Endodermal cell (in vitro differentiated cells): ENCODE results near the gene NPEPPS. TPM values are rescaled to one million over a fixed set of nuclear protein-coding genes. Genes with fewer than 3 reads are reported as not detected.

Source experiments
- DNase-seq: peaks from one replicate; pipeline ENCODE4 v3.0.0-alpha.2; 2017
- H3K27ac ChIP-seq: 2 replicates; pipeline ENCODE4 v1.5.1; 2013; ENCODE audit warnings: mild to moderate bottlenecking, low read depth, low read length, moderate library complexity
- H3K27me3 ChIP-seq: 2 replicates; pipeline ENCODE4 v1.6.1; 2013; ENCODE audit warnings: mild to moderate bottlenecking, low read length, moderate library complexity; ENCODE audit not compliant: insufficient read depth, control insufficient read depth, poor library complexity, severe bottlenecking
- H3K36me3 ChIP-seq: 2 replicates; pipeline ENCODE4 v1.7.0; 2013; ENCODE audit warnings: mild to moderate bottlenecking, low read length, moderate library complexity; ENCODE audit not compliant: control insufficient read depth, insufficient read depth
- H3K4me1 ChIP-seq: one replicate; pipeline ENCODE4 v1.7.0; 2013; ENCODE audit warnings: low read length; ENCODE audit not compliant: control insufficient read depth, insufficient read depth
- H3K4me3 ChIP-seq: 2 replicates; pipeline ENCODE4 v1.5.1; 2013; ENCODE audit warnings: mild to moderate bottlenecking, low read length, moderate library complexity
- H3K9ac ChIP-seq: 2 replicates; pipeline ENCODE4 v1.6.1; 2013; ENCODE audit warnings: mild to moderate bottlenecking, low read length, moderate library complexity; ENCODE audit not compliant: poor library complexity, severe bottlenecking; ENCODE audit errors: extremely low read depth
- H3K9me3 ChIP-seq: 2 replicates; pipeline ENCODE4 v1.6.1; 2013; ENCODE audit warnings: mild to moderate bottlenecking, low read length, moderate library complexity; ENCODE audit not compliant: control insufficient read depth
- H3K27ac Mint-ChIP-seq: 2 replicates; pipeline ENCODE4 v1.8.0; 2020; ENCODE audit warnings: mixed read lengths
- H3K27me3 Mint-ChIP-seq: 2 replicates; pipeline ENCODE4 v1.8.0; 2021; ENCODE audit warnings: mild to moderate bottlenecking, mixed read lengths; ENCODE audit not compliant: insufficient read depth
- H3K36me3 Mint-ChIP-seq: 2 replicates; pipeline ENCODE4 v1.8.0; 2020; ENCODE audit warnings: low read depth, mixed read lengths
- H3K4me1 Mint-ChIP-seq: 2 replicates; pipeline ENCODE4 v1.8.0; 2020; ENCODE audit warnings: mixed read lengths
- H3K4me3 Mint-ChIP-seq: 2 replicates; pipeline ENCODE4 v1.8.0; 2020; ENCODE audit warnings: mild to moderate bottlenecking, moderate library complexity, mixed read lengths
- H3K9me3 Mint-ChIP-seq: 2 replicates; pipeline ENCODE4 v1.8.0; 2020; ENCODE audit warnings: mild to moderate bottlenecking, mixed read lengths
- CTCF ChIP-seq: fragments of 200-600 bp; sonication (generic); conservative IDR thresholded peaks from 2 replicates; pipeline ENCODE4 v1.5.0; 2021; ENCODE audit warnings: antibody characterized with exemption, mild to moderate bottlenecking
- WGBS, 2 experiments: methylation state at CpG; one replicate each; pipeline versions ENCODE4 v1.1.5 to v1.1.7; 2013; ENCODE audit warnings: missing lambda C conversion rate in 2 of 2, mixed read lengths in 1 of 2; ENCODE audit not compliant: insufficient coverage in 1 of 2, insufficient read length in 1 of 2; 5-methylcytosine and 5-hydroxymethylcytosine counted together
- total RNA-seq, 2 donors: library from RNA; stranded (reverse); fragmentation: NEBNext Ultra II Directional in 1 of 2; extraction: Animal tissue kit (Norgen Biotek cat#: 25700) in 1 of 2; gene quantifications; 2 replicates in 1 of 2; 3 replicates in 1 of 2; pipeline ENCODE4 v1.2.1, GENCODE V29; 2021

Gene NPEPPS
- total RNA-seq, 2 donors from 2014 or later = 178 to 194 TPM

DNA sequence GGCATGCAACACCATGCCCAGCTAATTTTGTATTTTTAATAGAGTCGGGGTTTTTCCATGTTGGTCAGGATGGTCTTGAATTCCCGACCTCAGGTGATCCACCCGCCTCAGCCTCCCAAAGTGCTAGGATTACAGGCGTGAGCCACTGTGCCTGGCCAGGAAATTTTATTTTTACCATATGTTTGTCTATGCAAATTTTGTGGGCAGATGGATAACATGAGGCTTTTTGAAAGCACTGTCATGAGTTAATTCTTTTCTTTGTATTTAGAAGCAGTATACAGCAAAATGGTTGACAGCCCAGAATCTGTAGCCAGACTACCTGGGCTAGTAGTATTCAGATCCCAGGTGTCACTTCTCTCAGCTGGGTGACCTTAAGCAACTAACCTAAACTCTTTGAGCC is 110.3 kb downstream of the NPEPPS start:
- peaks cover 4% of the 10 kb centered on the region for H3K36me3 ChIP-seq
- no peaks in the 10 kb centered on the region for H3K9me3 ChIP-seq
- H3K27ac Mint-ChIP-seq = no peak overlapping the region
- no peaks in the 10 kb centered on the region for H3K27me3 Mint-ChIP-seq
- no peak overlapping the region for H3K9ac ChIP-seq
- TF ChIP-seq CTCF = no peak
- no peaks in the 10 kb centered on the region for H3K27me3 ChIP-seq
- H3K4me3 ChIP-seq = no peak overlapping the region
- H3K27ac ChIP-seq = no peak overlapping the region
- no peak overlapping the region for H3K4me3 Mint-ChIP-seq
- no peaks in the 10 kb centered on the region for H3K4me1 Mint-ChIP-seq
- H3K9me3 Mint-ChIP-seq = no peaks in the 10 kb centered on the region
- DNase-seq = no peak
- 92 to 99% methylated on average over 4 of the region's 4 CpGs for WGBS, 2 experiments
- no peaks in the 10 kb centered on the region for H3K4me1 ChIP-seq
- H3K36me3 Mint-ChIP-seq = peaks cover 11% of the 10 kb centered on the region

- Mint-ChIP-seq H3K27ac (no peak overlapping the region), H3K36me3 (peaks cover 6% of the 10 kb centered on the region), H3K4me3 (no peak overlapping the region)
Measured at GRCh38 chr17:47643116-47643515, 112.2 kb downstream of the NPEPPS start.

DNA sequence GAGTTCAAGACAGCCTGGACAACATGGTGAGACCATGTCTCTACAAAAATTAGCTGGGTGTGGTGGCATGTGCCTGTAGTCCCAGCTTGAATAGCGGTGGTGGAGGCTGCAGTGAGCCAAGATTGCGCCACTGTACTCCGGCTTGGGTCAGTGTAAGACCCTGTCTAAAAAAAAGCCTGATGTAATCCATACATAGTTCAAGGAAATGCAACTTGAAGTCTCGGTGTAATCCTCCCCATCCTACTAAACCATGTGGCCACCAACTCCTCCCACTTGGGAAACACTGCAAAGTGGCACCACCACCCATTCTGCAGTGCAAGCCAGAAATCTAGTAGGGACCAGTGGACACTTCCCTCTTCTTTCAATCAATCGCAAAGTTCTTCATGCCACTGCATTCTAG is 113.4 kb downstream of the NPEPPS start:
- Mint-ChIP-seq H3K36me3 (peaks cover 2% of the 10 kb centered on the region), H3K9me3 (no peaks in the 10 kb centered on the region), H3K27ac (no peak overlapping the region), H3K4me3 (no peak overlapping the region), H3K4me1 (peaks cover 3% of the 10 kb centered on the region), H3K27me3 (no peaks in the 10 kb centered on the region)
- DNase-seq = no peak
- H3K4me1 ChIP-seq = no peaks in the 10 kb centered on the region
- TF ChIP-seq CTCF = no peak
- no peaks in the 10 kb centered on the region for H3K36me3 ChIP-seq
- H3K9me3 ChIP-seq = no peaks in the 10 kb centered on the region
- H3K27ac ChIP-seq = no peak overlapping the region
- H3K4me3 ChIP-seq = no peak overlapping the region
- 94 to 98% methylated on average over 4 to 5 of the region's 5 CpGs for WGBS, 2 experiments
- H3K9ac ChIP-seq = no peak overlapping the region
- H3K27me3 ChIP-seq = no peaks in the 10 kb centered on the region

More at GRCh38 chr17:47643116-47643515, 112.2 kb downstream of the NPEPPS start:
- TF ChIP-seq CTCF = no peak
- Histone ChIP-seq H3K4me3 (no peak overlapping the region), H3K9me3 (no peaks in the 10 kb centered on the region), H3K4me1 (no peaks in the 10 kb centered on the region), H3K36me3 (no peaks in the 10 kb centered on the region), H3K27ac (no peak overlapping the region), H3K27me3 (no peaks in the 10 kb centered on the region), H3K9ac (no peak overlapping the region)
- Mint-ChIP-seq H3K4me1 (no peaks in the 10 kb centered on the region), H3K9me3 (no peaks in the 10 kb centered on the region), H3K27me3 (no peaks in the 10 kb centered on the region)
- no peak for DNase-seq
- WGBS, 2 experiments = 95% methylated on average over 1 of the region's 2 CpGs; no CpG with 5 or more reads in 1 of the 2 experiments
